Left lobe of liver (tissue), 1 donor: ENCODE data around the gene TM9SF2. TPM values are rescaled to one million over a fixed set of nuclear protein-coding genes. Genes with fewer than 3 reads are reported as not detected.

Experiments used
- total RNA-seq: library from RNA; stranded (reverse); gene quantifications from one replicate; pipeline ENCODE4 v1.2.1, GENCODE V29; 2021
- donor health status: DM: no; HTN: yes; CAD: no.

Gene TM9SF2
- total RNA-seq, 1 donor from 2014 or later, result 90.8 TPM

Other genes starting within 250 kb of the TM9SF2 start
- 0.15 TPM for gene GPR18, start 243.1 kb upstream of the TM9SF2 start, total RNA-seq
- gene GPR183, start 194.1 kb upstream of the TM9SF2 start, total RNA-seq, result 0.70 TPM
- 45.0 TPM for gene CLYBL, start 105.2 kb downstream of the TM9SF2 start, total RNA-seq